WTC11 (cell line): ENCODE results near the gene RHOF. TPM values are rescaled to one million over a fixed set of nuclear protein-coding genes. Genes with fewer than 3 reads are reported as not detected.

Source experiments
- ATAC-seq: fragments of 200-7000 bp; cut with Tn5 transposase; 2 replicates; pipeline ENCODE4 v1.10.0; 2021; ENCODE audit warnings: mild to moderate bottlenecking, moderate library complexity
- CTCF ChIA-PET: fragments of 300-600 bp; sonication (Branson Sonifier 250); formaldehyde crosslinking; loops from one replicate; lab custom pipeline; 2021; ENCODE audit warnings: antibody characterized with exemption; lab: Charles Lee
- POLR2A ChIA-PET: fragments of 350-600 bp; sonication (Branson Sonifier 250); formaldehyde crosslinking; loops from one replicate; lab custom pipeline; 2021; ENCODE audit warnings: antibody characterized with exemption; lab: Charles Lee
- DNase-seq: peaks from one replicate; pipeline ENCODE4 v3.0.0; 2021; ENCODE audit warnings: low spot score
- H3K27ac Mint-ChIP-seq: 2 replicates; pipeline ENCODE4 v1.8.0; 2021; ENCODE audit warnings: mixed read lengths
- H3K27me3 Mint-ChIP-seq: 2 replicates; pipeline ENCODE4 v1.8.0; 2021; ENCODE audit warnings: low read depth, mild to moderate bottlenecking, moderate library complexity, mixed read lengths
- H3K36me3 Mint-ChIP-seq: 2 replicates; pipeline ENCODE4 v1.8.0; 2021; ENCODE audit warnings: mixed read lengths
- H3K4me1 Mint-ChIP-seq: 2 replicates; pipeline ENCODE4 v1.8.0; 2022; ENCODE audit warnings: mixed read lengths
- H3K4me3 Mint-ChIP-seq: 2 replicates; pipeline ENCODE4 v1.8.0; 2021; ENCODE audit warnings: mild to moderate bottlenecking, moderate library complexity, mixed read lengths
- H3K9me3 Mint-ChIP-seq: 2 replicates; pipeline ENCODE4 v1.8.0; 2021; ENCODE audit warnings: mixed read lengths
- ESRRA ChIP-seq: sonication (generic); formaldehyde crosslinking; IDR thresholded peaks from 2 replicates; pipeline ENCODE4 v1.8.1; 2022; ENCODE audit warnings: mild to moderate bottlenecking, missing genetic modification reagents, borderline replicate concordance
- FOXK1 ChIP-seq: sonication (generic); formaldehyde crosslinking; IDR thresholded peaks from 2 replicates; pipeline ENCODE4 v1.8.0; 2022; ENCODE audit warnings: mild to moderate bottlenecking, moderate library complexity, missing genetic modification reagents
- GRHL2 ChIP-seq: fragments of 250-450 bp; sonication (Bioruptor Pico); IDR thresholded peaks from 2 replicates; pipeline ENCODE4 v1.8.0; 2022; ENCODE audit warnings: mild to moderate bottlenecking, moderate library complexity; ENCODE audit not compliant: insufficient replicate concordance, severe bottlenecking
- JAZF1 ChIP-seq: fragments of 250-450 bp; sonication (Bioruptor Pico); IDR thresholded peaks from 2 replicates; pipeline ENCODE4 v1.9.0; 2021; ENCODE audit warnings: moderate library complexity, mild to moderate bottlenecking, inconsistent platforms
- KAT7 ChIP-seq: sonication (generic); formaldehyde crosslinking; IDR thresholded peaks from 2 replicates; pipeline ENCODE4 v1.8.1; 2023; ENCODE audit warnings: missing genetic modification reagents, mild to moderate bottlenecking, borderline replicate concordance
- MYBL2 ChIP-seq: sonication (generic); formaldehyde crosslinking; IDR thresholded peaks from 2 replicates; pipeline ENCODE4 v1.8.1; 2023; ENCODE audit warnings: mild to moderate bottlenecking, moderate library complexity, missing genetic modification reagents
- NFE2L1 ChIP-seq: sonication (generic); formaldehyde crosslinking; IDR thresholded peaks from 2 replicates; pipeline ENCODE4 v1.8.1; 2023; ENCODE audit warnings: missing genetic modification reagents
- NFYB ChIP-seq: sonication (generic); formaldehyde crosslinking; conservative IDR thresholded peaks from 2 replicates; pipeline ENCODE4 v1.8.0; 2022; ENCODE audit warnings: low read depth, missing genetic modification reagents
- RORB ChIP-seq: fragments of 250-450 bp; sonication (Bioruptor Pico); IDR thresholded peaks from 2 replicates; pipeline ENCODE4 v1.9.0; 2021; ENCODE audit warnings: mild to moderate bottlenecking
- SMAD4 ChIP-seq: sonication (generic); formaldehyde crosslinking; IDR thresholded peaks from 2 replicates; pipeline ENCODE4 v1.8.0; 2022; ENCODE audit warnings: mild to moderate bottlenecking, missing genetic modification reagents
- SOX15 ChIP-seq: fragments of 250-450 bp; sonication (Bioruptor Pico); IDR thresholded peaks from 2 replicates; pipeline ENCODE4 v1.9.0; 2021; ENCODE audit warnings: mild to moderate bottlenecking
- TEAD1 ChIP-seq: sonication (generic); formaldehyde crosslinking; IDR thresholded peaks from 2 replicates; pipeline ENCODE4 v1.8.0; 2022; ENCODE audit warnings: mild to moderate bottlenecking, missing genetic modification reagents
- TEAD4 ChIP-seq: sonication (generic); formaldehyde crosslinking; IDR thresholded peaks from 2 replicates; pipeline ENCODE4 v1.8.0; 2022; ENCODE audit warnings: mild to moderate bottlenecking, missing genetic modification reagents
- ZNF671 ChIP-seq: fragments of 250-450 bp; sonication (Bioruptor Pico); IDR thresholded peaks from 2 replicates; pipeline ENCODE4 v1.8.0; 2021; ENCODE audit warnings: mild to moderate bottlenecking
- total RNA-seq: library from RNA; stranded (reverse); gene quantifications from 3 replicates; pipeline ENCODE4 v1.2.3, GENCODE V29; 2021
- TF ChIP-seq, protein P1 (sequence below): fragments of 250-450 bp; sonication (Bioruptor Pico); IDR thresholded peaks from 2 replicates; pipeline ENCODE4 v1.9.0; 2021; ENCODE audit warnings: moderate library complexity, mild to moderate bottlenecking, inconsistent platforms, borderline replicate concordance
- TF ChIP-seq, protein P2 (sequence below): sonication (generic); formaldehyde crosslinking; IDR thresholded peaks from 2 replicates; pipeline ENCODE4 v1.8.0; 2023; ENCODE audit warnings: missing genetic modification reagents
- TF ChIP-seq, protein P3 (sequence below): sonication (generic); formaldehyde crosslinking; IDR thresholded peaks from 2 replicates; pipeline ENCODE4 v1.8.1; 2022; ENCODE audit warnings: mild to moderate bottlenecking, moderate library complexity, missing genetic modification reagents
- TF ChIP-seq, protein P4 (sequence below): sonication (generic); formaldehyde crosslinking; IDR thresholded peaks from 2 replicates; pipeline ENCODE4 v1.8.1; 2023; ENCODE audit warnings: mild to moderate bottlenecking, moderate library complexity, missing genetic modification reagents
- TF ChIP-seq, protein P5 (sequence below): fragments of 250-450 bp; sonication (Bioruptor Pico); IDR thresholded peaks from 2 replicates; pipeline ENCODE4 v1.8.0; 2021; ENCODE audit warnings: mild to moderate bottlenecking
- TF ChIP-seq, protein P6 (sequence below): sonication (generic); formaldehyde crosslinking; IDR thresholded peaks from 2 replicates; pipeline ENCODE4 v1.8.0; 2022; ENCODE audit warnings: mild to moderate bottlenecking, missing genetic modification reagents
- TF ChIP-seq, protein P7 (sequence below): sonication (generic); formaldehyde crosslinking; IDR thresholded peaks from 2 replicates; pipeline ENCODE4 v1.8.1; 2022; ENCODE audit warnings: mild to moderate bottlenecking, missing genetic modification reagents, moderate library complexity, borderline replicate concordance

RHOF gene
- total RNA-seq, 1 experiment from 2014 or later: 45.3 TPM

DNA sequence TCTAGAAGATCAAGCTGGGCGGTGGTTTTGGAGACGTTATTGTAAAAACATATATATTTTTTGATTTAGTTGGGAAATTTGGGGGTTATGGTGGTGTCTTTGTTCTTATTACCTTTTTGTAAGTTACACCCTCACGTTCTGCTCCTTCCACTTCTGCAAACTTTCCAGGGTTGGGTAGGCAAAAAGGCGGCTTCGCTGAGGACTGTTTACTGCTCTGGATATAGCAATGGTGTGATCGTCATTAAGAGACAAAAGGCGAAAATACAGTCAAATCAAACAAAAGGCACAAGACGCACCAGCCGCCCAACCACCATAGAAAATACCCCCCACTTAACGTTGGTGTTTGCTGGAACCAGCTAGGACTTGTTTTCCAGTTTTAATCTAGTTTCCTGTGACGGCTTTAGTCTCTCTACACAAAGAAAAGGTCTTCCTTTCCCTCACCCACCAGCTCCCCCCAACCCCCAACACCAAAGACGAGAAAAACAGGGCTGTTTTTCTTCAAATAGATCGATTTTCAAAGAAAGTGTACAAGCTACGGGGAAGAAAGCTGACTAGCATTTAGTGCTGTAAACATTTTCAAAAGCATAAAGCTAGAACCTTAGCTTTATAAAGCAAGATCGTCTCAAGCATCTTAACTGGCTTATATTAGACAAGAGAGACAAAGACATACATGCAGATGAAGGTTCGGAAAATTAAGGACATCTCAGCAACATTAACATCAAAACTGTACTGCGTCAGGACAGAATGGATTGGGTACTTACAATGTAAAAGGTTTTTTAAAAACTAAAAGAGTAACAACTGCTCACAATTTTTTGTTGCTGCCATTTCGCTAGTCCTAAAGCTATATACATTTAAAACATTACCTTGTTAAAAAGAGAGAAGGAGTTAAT lies 8.4 kb upstream of the RHOF start:
- Mint-ChIP-seq H3K4me3 (peak overlapping the region; percentile 79), H3K27me3 (no peaks in the 10 kb centered on the region), H3K27ac (peak overlapping the region; percentile 100), H3K9me3 (no peaks in the 10 kb centered on the region), H3K4me1 (peaks cover 46% of the 10 kb centered on the region), H3K36me3 (peaks cover 11% of the 10 kb centered on the region)
- peak; percentile 42; the same call in 1 of the 2 replicates for TF ChIP-seq ZNF671
- TF ChIP-seq, protein P1, sequence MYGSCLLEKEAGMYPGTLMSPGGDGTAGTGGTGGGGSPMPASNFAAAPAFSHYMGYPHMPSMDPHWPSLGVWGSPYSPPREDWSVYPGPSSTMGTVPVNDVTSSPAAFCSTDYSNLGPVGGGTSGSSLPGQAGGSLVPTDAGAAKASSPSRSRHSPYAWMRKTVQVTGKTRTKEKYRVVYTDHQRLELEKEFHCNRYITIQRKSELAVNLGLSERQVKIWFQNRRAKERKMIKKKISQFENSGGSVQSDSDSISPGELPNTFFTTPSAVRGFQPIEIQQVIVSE (CRISPR knock-in tag): peak; percentile 42; the same call in 1 of the 2 replicates
- TF ChIP-seq NFYB (CRISPR knock-in tag): no peak
- DNase-seq (no peak), ATAC-seq (no peak)
- CTCF ChIA-PET: interaction anchor here (0.9 to 12.5 kb wide), 6 partner anchors 4 to 323 kb away, joined by 3 to 532 read pairs (median 6); partner anchors contain the start of genes CFAP251, PSMD9, RHOF and SETD1B
- POLR2A ChIA-PET: interaction anchor here (0.6 to 11.7 kb wide), 9 partner anchors 7 to 229 kb away, joined by 3 to 161 read pairs (median 5); partner anchors contain the start of genes PSMD9 and RHOF

DNA sequence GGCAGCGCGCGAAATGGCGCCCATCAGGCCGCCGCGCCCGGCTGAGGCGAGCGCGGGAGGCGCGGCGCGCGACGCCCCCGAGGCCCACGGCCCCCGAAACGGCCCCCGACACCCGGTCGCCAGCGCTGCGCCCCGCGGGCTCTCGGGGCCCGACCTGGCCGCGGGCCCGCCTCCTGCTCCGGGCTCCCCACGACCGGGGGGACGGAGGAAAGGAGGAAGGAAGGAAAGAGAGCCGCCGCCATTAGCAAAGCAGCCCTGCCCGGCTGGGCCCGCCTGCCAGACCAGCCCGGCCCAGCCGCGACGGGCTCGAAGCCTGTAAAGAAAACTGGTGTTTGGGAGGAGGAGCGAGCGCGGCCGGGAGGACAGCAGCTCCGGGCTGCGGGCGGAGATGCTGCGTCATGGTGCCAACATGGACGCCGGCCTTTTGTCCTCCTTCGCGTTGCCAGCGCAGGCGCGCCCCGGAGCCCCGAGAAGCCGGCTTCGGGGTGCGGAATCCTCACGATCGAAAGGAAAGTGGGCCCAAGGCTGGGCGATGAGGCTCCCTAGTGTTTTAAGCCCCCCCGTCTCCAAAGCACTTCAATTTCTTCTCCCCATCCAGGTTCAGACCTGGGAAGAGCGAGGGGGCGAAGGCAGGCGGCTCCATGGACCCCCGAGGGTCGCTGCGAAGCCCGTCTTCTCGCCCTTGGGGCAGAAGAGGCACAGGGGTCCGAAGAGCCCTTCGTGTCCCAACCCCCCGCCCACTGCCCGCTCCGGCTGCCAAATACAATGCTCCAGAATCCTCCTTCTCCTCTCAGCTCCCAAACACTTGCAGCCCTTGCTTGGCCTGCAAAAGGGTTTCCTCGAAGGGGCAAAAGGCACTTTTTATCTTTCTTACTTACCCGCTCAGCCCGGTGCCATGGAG lies 7.5 kb upstream of the RHOF start:
- ChIA-PET POLR2A (interaction anchor here (0.6 to 11.7 kb wide), 7 partner anchors 7 to 224 kb away, joined by 3 to 161 read pairs (median 5); partner anchors contain the start of gene RHOF), CTCF (interaction anchor here (0.9 to 12.5 kb wide), 4 partner anchors 6 to 118 kb away, joined by 3 to 532 read pairs (median 6); partner anchors contain the start of genes CFAP251, PSMD9 and SETD1B)
- Mint-ChIP-seq H3K9me3 (no peaks in the 10 kb centered on the region), H3K27me3 (no peaks in the 10 kb centered on the region), H3K36me3 (peaks cover 11% of the 10 kb centered on the region), H3K4me1 (peaks cover 41% of the 10 kb centered on the region), H3K27ac (peak overlapping the region; percentile 100), H3K4me3 (peak overlapping the region; percentile 79)
- peak; percentile 73 for DNase-seq
- no peak for ATAC-seq
- TF ChIP-seq FOXK1 (CRISPR knock-in tag) (no peak), TEAD4 (CRISPR knock-in tag) (no peak), ZNF671 (peak; percentile 51; the same call in 1 of the 2 replicates), GRHL2 (CRISPR knock-in tag) (no peak), KAT7 (CRISPR knock-in tag) (no peak), ESRRA (CRISPR knock-in tag) (peak; percentile 17; the same call in 1 of the 2 replicates), RORB (CRISPR knock-in tag) (no peak), NFE2L1 (peak; percentile 97), SOX15 (CRISPR knock-in tag) (no peak), TEAD1 (CRISPR knock-in tag) (no peak; the same call in 1 of the 2 replicates), SMAD4 (CRISPR knock-in tag) (no peak), JAZF1 (CRISPR knock-in tag) (no peak), MYBL2 (CRISPR knock-in tag) (0 out of 2 replicates have a peak, but pooled peaks have one; percentile 42)
- TF ChIP-seq, protein P2, sequence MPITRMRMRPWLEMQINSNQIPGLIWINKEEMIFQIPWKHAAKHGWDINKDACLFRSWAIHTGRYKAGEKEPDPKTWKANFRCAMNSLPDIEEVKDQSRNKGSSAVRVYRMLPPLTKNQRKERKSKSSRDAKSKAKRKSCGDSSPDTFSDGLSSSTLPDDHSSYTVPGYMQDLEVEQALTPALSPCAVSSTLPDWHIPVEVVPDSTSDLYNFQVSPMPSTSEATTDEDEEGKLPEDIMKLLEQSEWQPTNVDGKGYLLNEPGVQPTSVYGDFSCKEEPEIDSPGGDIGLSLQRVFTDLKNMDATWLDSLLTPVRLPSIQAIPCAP (CRISPR knock-in tag): peak; percentile 45; the same call in 1 of the 2 replicates
- TF ChIP-seq, protein P3, sequence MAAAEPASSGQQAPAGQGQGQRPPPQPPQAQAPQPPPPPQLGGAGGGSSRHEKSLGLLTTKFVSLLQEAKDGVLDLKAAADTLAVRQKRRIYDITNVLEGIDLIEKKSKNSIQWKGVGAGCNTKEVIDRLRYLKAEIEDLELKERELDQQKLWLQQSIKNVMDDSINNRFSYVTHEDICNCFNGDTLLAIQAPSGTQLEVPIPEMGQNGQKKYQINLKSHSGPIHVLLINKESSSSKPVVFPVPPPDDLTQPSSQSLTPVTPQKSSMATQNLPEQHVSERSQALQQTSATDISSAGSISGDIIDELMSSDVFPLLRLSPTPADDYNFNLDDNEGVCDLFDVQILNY (CRISPR knock-in tag): no peak
- TF ChIP-seq, protein P4, sequence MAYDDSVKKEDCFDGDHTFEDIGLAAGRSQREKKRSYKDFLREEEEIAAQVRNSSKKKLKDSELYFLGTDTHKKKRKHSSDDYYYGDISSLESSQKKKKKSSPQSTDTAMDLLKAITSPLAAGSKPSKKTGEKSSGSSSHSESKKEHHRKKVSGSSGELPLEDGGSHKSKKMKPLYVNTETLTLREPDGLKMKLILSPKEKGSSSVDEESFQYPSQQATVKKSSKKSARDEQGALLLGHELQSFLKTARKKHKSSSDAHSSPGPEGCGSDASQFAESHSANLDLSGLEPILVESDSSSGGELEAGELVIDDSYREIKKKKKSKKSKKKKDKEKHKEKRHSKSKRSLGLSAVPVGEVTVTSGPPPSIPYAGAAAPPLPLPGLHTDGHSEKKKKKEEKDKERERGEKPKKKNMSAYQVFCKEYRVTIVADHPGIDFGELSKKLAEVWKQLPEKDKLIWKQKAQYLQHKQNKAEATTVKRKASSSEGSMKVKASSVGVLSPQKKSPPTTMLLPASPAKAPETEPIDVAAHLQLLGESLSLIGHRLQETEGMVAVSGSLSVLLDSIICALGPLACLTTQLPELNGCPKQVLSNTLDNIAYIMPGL (CRISPR knock-in tag): no peak
- TF ChIP-seq, protein P5, sequence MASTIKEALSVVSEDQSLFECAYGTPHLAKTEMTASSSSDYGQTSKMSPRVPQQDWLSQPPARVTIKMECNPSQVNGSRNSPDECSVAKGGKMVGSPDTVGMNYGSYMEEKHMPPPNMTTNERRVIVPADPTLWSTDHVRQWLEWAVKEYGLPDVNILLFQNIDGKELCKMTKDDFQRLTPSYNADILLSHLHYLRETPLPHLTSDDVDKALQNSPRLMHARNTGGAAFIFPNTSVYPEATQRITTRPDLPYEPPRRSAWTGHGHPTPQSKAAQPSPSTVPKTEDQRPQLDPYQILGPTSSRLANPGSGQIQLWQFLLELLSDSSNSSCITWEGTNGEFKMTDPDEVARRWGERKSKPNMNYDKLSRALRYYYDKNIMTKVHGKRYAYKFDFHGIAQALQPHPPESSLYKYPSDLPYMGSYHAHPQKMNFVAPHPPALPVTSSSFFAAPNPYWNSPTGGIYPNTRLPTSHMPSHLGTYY: 0 out of 2 replicates have a peak, but pooled peaks have one; percentile 14
- TF ChIP-seq, protein P6, sequence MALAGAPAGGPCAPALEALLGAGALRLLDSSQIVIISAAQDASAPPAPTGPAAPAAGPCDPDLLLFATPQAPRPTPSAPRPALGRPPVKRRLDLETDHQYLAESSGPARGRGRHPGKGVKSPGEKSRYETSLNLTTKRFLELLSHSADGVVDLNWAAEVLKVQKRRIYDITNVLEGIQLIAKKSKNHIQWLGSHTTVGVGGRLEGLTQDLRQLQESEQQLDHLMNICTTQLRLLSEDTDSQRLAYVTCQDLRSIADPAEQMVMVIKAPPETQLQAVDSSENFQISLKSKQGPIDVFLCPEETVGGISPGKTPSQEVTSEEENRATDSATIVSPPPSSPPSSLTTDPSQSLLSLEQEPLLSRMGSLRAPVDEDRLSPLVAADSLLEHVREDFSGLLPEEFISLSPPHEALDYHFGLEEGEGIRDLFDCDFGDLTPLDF: no peak
- TF ChIP-seq, protein P7, sequence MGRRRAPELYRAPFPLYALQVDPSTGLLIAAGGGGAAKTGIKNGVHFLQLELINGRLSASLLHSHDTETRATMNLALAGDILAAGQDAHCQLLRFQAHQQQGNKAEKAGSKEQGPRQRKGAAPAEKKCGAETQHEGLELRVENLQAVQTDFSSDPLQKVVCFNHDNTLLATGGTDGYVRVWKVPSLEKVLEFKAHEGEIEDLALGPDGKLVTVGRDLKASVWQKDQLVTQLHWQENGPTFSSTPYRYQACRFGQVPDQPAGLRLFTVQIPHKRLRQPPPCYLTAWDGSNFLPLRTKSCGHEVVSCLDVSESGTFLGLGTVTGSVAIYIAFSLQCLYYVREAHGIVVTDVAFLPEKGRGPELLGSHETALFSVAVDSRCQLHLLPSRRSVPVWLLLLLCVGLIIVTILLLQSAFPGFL (CRISPR knock-in tag): peak; percentile 20; the same call in 1 of the 2 replicates
